ENCODE measurements around the gene UNC13D. TPM values are rescaled to one million over a fixed set of nuclear protein-coding genes. Genes with fewer than 3 reads are reported as not detected.

The UNC13D gene
- total RNA-seq, 4 donors from 2014 or later, result 5.9 to 10.0 (median 9.0) TPM

DNA sequence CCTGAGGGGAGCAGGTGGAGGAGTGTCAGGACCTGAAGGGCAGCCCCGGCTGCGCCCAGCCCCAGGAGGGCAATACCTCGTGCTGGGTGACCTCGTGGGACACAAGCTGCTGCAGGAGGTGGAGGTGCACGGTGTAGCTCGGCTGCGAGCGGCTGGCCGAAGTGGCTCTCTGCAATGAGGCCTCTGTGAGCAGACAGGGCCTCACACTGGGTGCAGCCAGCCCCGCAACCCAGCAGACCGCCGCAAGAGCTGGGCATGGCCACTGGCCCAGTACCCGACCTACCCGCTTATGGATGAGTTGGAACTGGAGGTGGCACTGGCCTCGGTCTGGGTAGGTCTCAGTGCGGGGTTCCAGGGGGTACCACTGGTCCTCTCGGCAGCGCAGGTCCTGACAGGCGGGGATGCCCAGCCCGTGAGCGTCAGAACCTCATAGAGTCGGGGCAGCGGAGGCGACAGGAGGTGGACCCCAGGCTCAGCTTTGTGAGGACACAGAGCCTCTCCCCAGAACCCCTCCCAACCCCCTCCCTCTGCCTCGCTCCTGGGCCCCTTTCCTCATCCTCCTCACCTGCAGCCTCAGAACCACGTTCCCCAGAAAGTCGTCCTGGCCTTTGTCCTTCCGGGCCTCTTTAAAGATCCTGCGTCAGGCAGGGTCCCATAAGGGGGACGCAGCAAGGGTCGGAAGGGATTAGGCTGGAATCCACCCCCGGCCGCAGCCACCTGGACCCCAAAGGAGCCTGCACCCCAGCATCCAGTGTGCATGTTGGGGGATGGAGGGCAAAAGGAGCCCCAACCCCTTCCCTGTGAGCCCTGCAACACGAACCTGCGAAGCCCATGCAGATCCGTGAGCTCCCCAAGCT, 4.0 kb downstream of the UNC13D start:
- Histone ChIP-seq H3K27ac (replicated peaks in 1 of 4) (no peak overlapping the region), H3K27me3 (no peaks in the 10 kb centered on the region), H3K9me3 (no peaks in the 10 kb centered on the region), H3K4me1 (peaks cover 11 to 23% (median 19%) of the 10 kb centered on the region in 4 donors), H3K36me3 (peaks cover 0 to 60% (median 13%) of the 10 kb centered on the region in 4 donors), H3K4me3 (no peak overlapping the region)
- intact Hi-C loops (cut with DNase I), result no loop called here
- TF ChIP-seq POLR2AphosphoS5 (IDR thresholded peaks at IDR 0.05) (no peak), EP300 (IDR thresholded peaks at IDR 0.05) (no peak)
- DNase-seq (ENCODE audit: extremely low spot score), result no peak
- WGBS, result 87% methylated on average over 9 of the region's 36 CpGs

DNA sequence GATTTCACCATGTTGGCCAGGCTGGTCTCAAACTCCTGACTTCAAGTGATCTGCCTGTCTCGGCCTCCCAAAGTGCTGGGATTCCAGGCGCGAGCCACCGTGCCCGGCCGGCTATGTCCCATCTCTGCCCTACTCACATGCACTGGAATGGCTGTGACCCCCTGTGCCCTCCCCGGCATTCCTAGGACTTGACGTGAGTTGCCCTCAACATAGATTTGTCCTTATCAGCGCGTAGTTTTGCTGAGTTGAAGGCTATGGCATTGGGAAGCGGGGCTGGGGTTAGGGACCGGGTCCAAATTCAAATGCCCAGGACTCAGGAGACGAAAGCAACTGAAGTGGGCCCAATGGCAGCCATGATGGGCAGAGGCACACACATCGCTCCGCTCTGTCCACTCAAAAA, 5.8 kb downstream of the UNC13D start:
- Histone ChIP-seq H3K9me3 (no peaks in the 10 kb centered on the region), H3K4me3 (no peak overlapping the region), H3K4me1 (peaks cover 0 to 15% (median 12%) of the 10 kb centered on the region in 4 donors), H3K27me3 (no peaks in the 10 kb centered on the region), H3K36me3 (peaks cover 0 to 78% (median 23%) of the 10 kb centered on the region in 4 donors), H3K27ac (replicated peaks in 1 of 4) (no peak overlapping the region)
- intact Hi-C loops (cut with DNase I), result no loop called here
- TF ChIP-seq POLR2AphosphoS5 (IDR thresholded peaks at IDR 0.05) (no peak), POLR2A (IDR thresholded peaks at IDR 0.05; ENCODE audit: low read depth) (no peak), EP300 (IDR thresholded peaks at IDR 0.05) (no peak)
- TF ChIP-seq, protein P1, sequence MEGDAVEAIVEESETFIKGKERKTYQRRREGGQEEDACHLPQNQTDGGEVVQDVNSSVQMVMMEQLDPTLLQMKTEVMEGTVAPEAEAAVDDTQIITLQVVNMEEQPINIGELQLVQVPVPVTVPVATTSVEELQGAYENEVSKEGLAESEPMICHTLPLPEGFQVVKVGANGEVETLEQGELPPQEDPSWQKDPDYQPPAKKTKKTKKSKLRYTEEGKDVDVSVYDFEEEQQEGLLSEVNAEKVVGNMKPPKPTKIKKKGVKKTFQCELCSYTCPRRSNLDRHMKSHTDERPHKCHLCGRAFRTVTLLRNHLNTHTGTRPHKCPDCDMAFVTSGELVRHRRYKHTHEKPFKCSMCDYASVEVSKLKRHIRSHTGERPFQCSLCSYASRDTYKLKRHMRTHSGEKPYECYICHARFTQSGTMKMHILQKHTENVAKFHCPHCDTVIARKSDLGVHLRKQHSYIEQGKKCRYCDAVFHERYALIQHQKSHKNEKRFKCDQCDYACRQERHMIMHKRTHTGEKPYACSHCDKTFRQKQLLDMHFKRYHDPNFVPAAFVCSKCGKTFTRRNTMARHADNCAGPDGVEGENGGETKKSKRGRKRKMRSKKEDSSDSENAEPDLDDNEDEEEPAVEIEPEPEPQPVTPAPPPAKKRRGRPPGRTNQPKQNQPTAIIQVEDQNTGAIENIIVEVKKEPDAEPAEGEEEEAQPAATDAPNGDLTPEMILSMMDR (IDR thresholded peaks at IDR 0.05), result no peak
- 94% methylated on average over 15 of the region's 15 CpGs for WGBS
- DNase-seq (ENCODE audit: extremely low spot score), result no peak

DNA sequence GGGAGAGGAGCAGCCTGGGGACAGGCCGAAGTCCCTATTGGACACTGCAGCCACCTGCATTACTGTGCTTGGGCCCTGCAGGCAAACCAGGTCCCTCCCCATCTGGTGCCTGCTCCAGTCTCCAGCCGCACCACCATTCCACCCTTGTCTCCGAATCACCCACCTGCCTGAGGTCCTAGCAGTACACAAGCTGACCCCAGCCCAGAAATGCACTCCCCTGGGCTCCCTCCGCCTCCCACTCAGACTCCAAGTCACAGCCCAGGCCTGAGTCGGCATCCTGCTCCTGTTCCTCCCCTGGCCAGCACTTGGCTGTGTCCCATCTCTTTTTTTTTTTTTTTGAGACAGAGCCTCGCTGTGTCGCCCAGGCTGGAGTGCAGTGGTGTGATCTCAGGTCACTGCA, 6.3 kb downstream of the UNC13D start:
- intact Hi-C loops (cut with DNase I), result no loop called here
- no peak overlapping the region for H3K4me3 ChIP-seq
- H3K27ac ChIP-seq (replicated peaks in 1 of 4), result no peak overlapping the region
- H3K4me1 ChIP-seq, result peaks cover 0 to 20% (median 15%) of the 10 kb centered on the region in 4 donors
- no peaks in the 10 kb centered on the region for H3K9me3 ChIP-seq
- WGBS, result 81% methylated on average over 7 of the region's 7 CpGs
- H3K27me3 ChIP-seq, result no peaks in the 10 kb centered on the region
- TF ChIP-seq POLR2AphosphoS5 (IDR thresholded peaks at IDR 0.05) (no peak), POLR2A (IDR thresholded peaks at IDR 0.05; ENCODE audit: low read depth) (no peak), EP300 (IDR thresholded peaks at IDR 0.05) (no peak)
- TF ChIP-seq, protein P1 (IDR thresholded peaks at IDR 0.05), result no peak
- peaks cover 0 to 76% (median 23%) of the 10 kb centered on the region in 4 donors for H3K36me3 ChIP-seq
- no peak for DNase-seq (ENCODE audit: extremely low spot score)

DNA sequence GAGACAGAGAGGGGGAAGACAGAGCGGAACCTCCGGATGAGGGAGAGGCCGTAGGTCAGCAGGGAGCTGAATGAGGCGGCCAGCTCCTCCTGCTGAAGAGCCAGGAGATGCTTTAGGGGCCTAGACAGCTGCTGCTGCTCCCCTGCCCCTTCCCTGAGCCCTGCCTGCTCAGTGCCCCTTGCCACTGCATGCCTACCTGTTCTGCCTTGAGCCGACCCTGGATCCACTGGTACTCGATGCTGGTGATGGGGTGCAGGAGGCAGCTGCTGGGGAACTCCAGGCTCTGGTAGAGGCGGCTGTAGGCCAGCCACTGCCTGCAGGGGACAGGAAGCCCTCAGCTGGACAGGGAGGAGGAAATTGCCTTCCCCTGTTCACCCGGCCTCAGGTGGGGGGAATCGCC, 7.6 kb downstream of the UNC13D start:
- peaks cover 10 to 27% (median 22%) of the 10 kb centered on the region in 4 donors for H3K4me1 ChIP-seq
- H3K36me3 ChIP-seq, result peaks cover 0 to 66% (median 23%) of the 10 kb centered on the region in 4 donors
- no peaks in the 10 kb centered on the region for H3K9me3 ChIP-seq
- H3K27ac ChIP-seq (replicated peaks in 1 of 4), result no peak overlapping the region
- intact Hi-C loops (cut with DNase I), result no loop called here
- WGBS, result 87% methylated on average over 9 of the region's 9 CpGs
- no peak for DNase-seq (ENCODE audit: extremely low spot score)
- H3K4me3 ChIP-seq, result no peak overlapping the region
- TF ChIP-seq POLR2AphosphoS5 (IDR thresholded peaks at IDR 0.05), result no peak
- TF ChIP-seq, protein P1 (IDR thresholded peaks at IDR 0.05), result no peak
- no peak for TF ChIP-seq POLR2A (IDR thresholded peaks at IDR 0.05; ENCODE audit: low read depth)
- no peak for TF ChIP-seq EP300 (IDR thresholded peaks at IDR 0.05)
- H3K27me3 ChIP-seq, result no peaks in the 10 kb centered on the region

DNA sequence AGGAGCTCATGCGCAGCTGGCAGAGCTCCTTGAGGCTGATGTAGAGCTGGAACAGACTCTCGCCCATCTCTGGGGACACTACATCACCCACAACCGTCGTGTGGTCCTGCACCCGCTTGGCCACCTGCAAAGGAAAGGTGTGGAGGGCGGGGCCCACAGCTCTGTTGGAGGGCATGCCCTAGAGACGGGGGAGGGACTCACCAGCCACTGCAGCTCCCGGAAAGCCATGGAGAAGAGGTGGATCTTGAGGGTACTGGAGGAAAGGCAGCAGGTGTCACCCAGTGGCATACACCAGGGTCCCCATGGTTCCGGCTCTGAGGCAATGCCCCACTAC, 8.6 kb downstream of the UNC13D start:
- Histone ChIP-seq H3K27me3 (no peaks in the 10 kb centered on the region), H3K4me1 (peaks cover 10 to 27% (median 22%) of the 10 kb centered on the region in 4 donors), H3K27ac (replicated peaks in 1 of 4) (no peak overlapping the region), H3K9me3 (no peaks in the 10 kb centered on the region), H3K4me3 (no peak overlapping the region), H3K36me3 (peaks cover 0 to 73% (median 23%) of the 10 kb centered on the region in 4 donors)
- 55% methylated on average over 5 of the region's 9 CpGs for WGBS
- TF ChIP-seq POLR2A (IDR thresholded peaks at IDR 0.05; ENCODE audit: low read depth), result no peak
- TF ChIP-seq EP300 (IDR thresholded peaks at IDR 0.05), result no peak
- no peak for TF ChIP-seq POLR2AphosphoS5 (IDR thresholded peaks at IDR 0.05)
- TF ChIP-seq, protein P1 (IDR thresholded peaks at IDR 0.05), result no peak
- intact Hi-C loops (cut with DNase I), result no loop called here
- no peak for DNase-seq (ENCODE audit: extremely low spot score)

All from esophagus muscularis mucosa (tissue), 4 donors.